HuH-7.5 (cell line): ENCODE measurements around the gene ZAP70.

Experiments
- DNase-seq: peaks from one replicate; pipeline ENCODE4 v3.0.0; 2011; ENCODE audit warnings: low spot score

ZAP70 gene

GRCh38 chr2:97788986-97789644 is 75.7 kb downstream of the ZAP70 start:
- no peak for DNase-seq
